MM.1S (cell line): ENCODE measurements around the gene CFP.

ENCODE experiments used
- DNase-seq: peaks from one replicate; pipeline ENCODE4 v3.0.0-alpha.2; 2015
- H2AFZ ChIP-seq: fragments of 300-600 bp; sonication (generic); 2 replicates; pipeline ENCODE4 v1.6.0; 2016; ENCODE audit warnings: antibody characterized with exemption, low read length
- H3F3A ChIP-seq: fragments of 300-600 bp; sonication (generic); 2 replicates; pipeline ENCODE4 v1.6.1; 2016; ENCODE audit warnings: mild to moderate bottlenecking, antibody characterized with exemption, low read length, moderate library complexity, mixed read lengths; ENCODE audit not compliant: insufficient read depth
- H3K27ac ChIP-seq: fragments of 300-600 bp; sonication (generic); 2 replicates; pipeline ENCODE4 v1.5.1; 2016; ENCODE audit warnings: mild to moderate bottlenecking, low read length
- H3K27me3 ChIP-seq: fragments of 300-600 bp; sonication (generic); replicated peaks from 2 replicates; pipeline ENCODE4 v1.6.0; 2016; ENCODE audit warnings: low read length; ENCODE audit not compliant: insufficient read depth
- H3K36me3 ChIP-seq: fragments of 300-600 bp; sonication (generic); replicated peaks from 2 replicates; pipeline ENCODE4 v1.6.1; 2016; ENCODE audit warnings: mild to moderate bottlenecking, low read length, mixed read lengths; ENCODE audit not compliant: insufficient read depth
- H3K4me1 ChIP-seq: fragments of 300-600 bp; sonication (generic); 2 replicates; pipeline ENCODE4 v1.6.1; 2016; ENCODE audit warnings: low read length, mixed read lengths
- H3K4me2 ChIP-seq: fragments of 300-600 bp; sonication (generic); 2 replicates; pipeline ENCODE4 v1.6.0; 2016; ENCODE audit warnings: low read depth, low read length
- H3K4me3 ChIP-seq: fragments of 300-600 bp; sonication (generic); 2 replicates; pipeline ENCODE4 v1.5.1; 2016; ENCODE audit warnings: low read length, mixed read lengths
- H3K79me2 ChIP-seq: fragments of 300-600 bp; sonication (generic); 2 replicates; pipeline ENCODE4 v1.6.1; 2016; ENCODE audit warnings: mixed run types, low read length, mixed read lengths
- H3K9ac ChIP-seq: fragments of 300-600 bp; sonication (generic); 2 replicates; pipeline ENCODE4 v1.6.1; 2016; ENCODE audit warnings: low read length, mixed read lengths
- H3K9me2 ChIP-seq: fragments of 300-600 bp; sonication (generic); replicated peaks from 2 replicates; pipeline ENCODE4 v1.6.1; 2016; ENCODE audit warnings: mild to moderate bottlenecking, low read length, mixed read lengths; ENCODE audit not compliant: insufficient read depth
- H3K9me3 ChIP-seq: fragments of 300-600 bp; sonication (generic); replicated peaks from 2 replicates; pipeline ENCODE4 v1.6.1; 2016; ENCODE audit warnings: mild to moderate bottlenecking, low read length, mixed read lengths; ENCODE audit not compliant: insufficient read depth
- H4K20me1 ChIP-seq: fragments of 300-600 bp; sonication (generic); 2 replicates; pipeline ENCODE4 v1.6.1; 2016; ENCODE audit warnings: mild to moderate bottlenecking, low read length, moderate library complexity, mixed read lengths; ENCODE audit not compliant: insufficient read depth
- EZH2 ChIP-seq: fragments of 300-600 bp; sonication (generic); optimal IDR thresholded peaks from 2 replicates; pipeline ENCODE3; 2017; ENCODE audit warnings: low read depth, mild to moderate bottlenecking, antibody characterized with exemption, low read length, mixed read lengths
- EZH2phosphoT487 ChIP-seq: fragments of 300-600 bp; sonication (generic); IDR thresholded peaks from 2 replicates; pipeline ENCODE4 v1.6.1; 2018; ENCODE audit warnings: antibody characterized with exemption, low read length
- TF ChIP-seq, protein P1 (sequence below): fragments of 300-600 bp; sonication (generic); IDR thresholded peaks from 2 replicates; pipeline ENCODE4 v1.5.1; 2016; ENCODE audit warnings: antibody characterized with exemption, low read length, mixed read lengths

CFP gene

DNA sequence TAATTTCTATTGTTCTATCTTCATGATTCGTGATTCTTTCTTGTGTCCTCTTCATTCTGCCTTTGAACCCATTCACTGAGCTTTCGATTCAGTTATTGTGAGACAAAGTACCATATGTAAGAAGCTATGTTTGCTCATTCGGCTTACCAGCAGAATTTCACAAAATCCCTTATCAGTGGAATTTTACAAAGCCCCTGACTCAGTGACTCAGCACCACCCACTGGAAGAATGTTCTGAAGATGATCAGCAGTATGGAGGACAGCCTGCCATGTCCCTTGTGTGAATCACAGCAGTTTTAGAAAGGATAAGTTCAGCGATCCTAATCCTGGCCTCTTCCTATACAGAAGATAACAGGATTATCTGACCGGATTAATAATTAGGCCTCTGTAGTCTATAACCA is 35.0 kb upstream of the CFP start:
- Histone ChIP-seq H3K36me3 (no peaks in the 10 kb centered on the region), H3K27ac (no peak overlapping the region), H3K27me3 (no peaks in the 10 kb centered on the region), H2AFZ (no peak overlapping the region), H3K9ac (no peak overlapping the region), H3K79me2 (no peaks in the 10 kb centered on the region), H3K9me3 (no peaks in the 10 kb centered on the region), H3F3A (no peaks in the 10 kb centered on the region), H3K4me1 (no peaks in the 10 kb centered on the region), H3K4me3 (no peak overlapping the region), H3K4me2 (no peak overlapping the region), H3K9me2 (no peaks in the 10 kb centered on the region), H4K20me1 (no peaks in the 10 kb centered on the region)
- TF ChIP-seq EZH2phosphoT487 (no peak), EZH2 (no peak)
- TF ChIP-seq, protein P1, sequence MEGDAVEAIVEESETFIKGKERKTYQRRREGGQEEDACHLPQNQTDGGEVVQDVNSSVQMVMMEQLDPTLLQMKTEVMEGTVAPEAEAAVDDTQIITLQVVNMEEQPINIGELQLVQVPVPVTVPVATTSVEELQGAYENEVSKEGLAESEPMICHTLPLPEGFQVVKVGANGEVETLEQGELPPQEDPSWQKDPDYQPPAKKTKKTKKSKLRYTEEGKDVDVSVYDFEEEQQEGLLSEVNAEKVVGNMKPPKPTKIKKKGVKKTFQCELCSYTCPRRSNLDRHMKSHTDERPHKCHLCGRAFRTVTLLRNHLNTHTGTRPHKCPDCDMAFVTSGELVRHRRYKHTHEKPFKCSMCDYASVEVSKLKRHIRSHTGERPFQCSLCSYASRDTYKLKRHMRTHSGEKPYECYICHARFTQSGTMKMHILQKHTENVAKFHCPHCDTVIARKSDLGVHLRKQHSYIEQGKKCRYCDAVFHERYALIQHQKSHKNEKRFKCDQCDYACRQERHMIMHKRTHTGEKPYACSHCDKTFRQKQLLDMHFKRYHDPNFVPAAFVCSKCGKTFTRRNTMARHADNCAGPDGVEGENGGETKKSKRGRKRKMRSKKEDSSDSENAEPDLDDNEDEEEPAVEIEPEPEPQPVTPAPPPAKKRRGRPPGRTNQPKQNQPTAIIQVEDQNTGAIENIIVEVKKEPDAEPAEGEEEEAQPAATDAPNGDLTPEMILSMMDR = no peak
- DNase-seq = no peak

GRCh38 chrX:47662144-47662657 is 32.5 kb upstream of the CFP start:
- Histone ChIP-seq H4K20me1 (no peaks in the 10 kb centered on the region), H3K4me3 (no peak overlapping the region), H3K9ac (no peak overlapping the region), H3K79me2 (peaks cover 8% of the 10 kb centered on the region), H3K36me3 (no peaks in the 10 kb centered on the region), H3K4me2 (no peak overlapping the region), H3K27ac (no peak overlapping the region), H3F3A (no peaks in the 10 kb centered on the region), H3K9me3 (no peaks in the 10 kb centered on the region), H2AFZ (no peak overlapping the region), H3K4me1 (no peaks in the 10 kb centered on the region), H3K27me3 (no peaks in the 10 kb centered on the region), H3K9me2 (no peaks in the 10 kb centered on the region)
- DNase-seq = no peak
- TF ChIP-seq EZH2phosphoT487 (no peak), EZH2 (no peak)
- TF ChIP-seq, protein P1 = no peak

GRCh38 chrX:47661539-47661938 is 31.8 kb upstream of the CFP start:
- H3K27me3 ChIP-seq = no peaks in the 10 kb centered on the region
- peaks cover 8% of the 10 kb centered on the region for H3K79me2 ChIP-seq
- H3K4me1 ChIP-seq = no peaks in the 10 kb centered on the region
- no peak overlapping the region for H3K4me3 ChIP-seq
- H4K20me1 ChIP-seq = no peaks in the 10 kb centered on the region
- H3F3A ChIP-seq = no peaks in the 10 kb centered on the region
- H3K9me2 ChIP-seq = no peaks in the 10 kb centered on the region
- no peak overlapping the region for H3K27ac ChIP-seq
- DNase-seq = no peak
- no peak overlapping the region for H3K9ac ChIP-seq
- no peak overlapping the region for H3K4me2 ChIP-seq
- TF ChIP-seq EZH2phosphoT487 (no peak), EZH2 (no peak)
- TF ChIP-seq, protein P1 = no peak
- no peak overlapping the region for H2AFZ ChIP-seq
- no peaks in the 10 kb centered on the region for H3K9me3 ChIP-seq
- no peaks in the 10 kb centered on the region for H3K36me3 ChIP-seq
